Occipital lobe (tissue), 3 donors: ENCODE results near the gene CDKL2. TPM values are rescaled to one million over a fixed set of nuclear protein-coding genes. Genes with fewer than 3 reads are reported as not detected.
"Not testable (repeated sequence)": the region's sequence is repeated elsewhere in the genome, so short reads cannot be mapped to it uniquely, and the experiment has no call there.

Source experiments
- DNase-seq: peaks from one replicate; lab custom pipeline; 2025; lab: John Stamatoyannopoulos, UW
- small RNA-seq: library from RNA; depleted of rRNA; stranded (forward); fragments of <200 nt; gene quantifications from one replicate; pipeline ENCODE3, GENCODE V24; 2014
- total RNA-seq: library from RNA; depleted of rRNA; stranded (reverse); fragments of >200 nt; gene quantifications from one replicate; pipeline ENCODE4 v1.2.3, GENCODE V29; 2014

CDKL2 gene
- total RNA-seq, 1 donor from 2014 or later = 59.4 TPM

GRCh38 chr4:75552452-75552851, 77.9 kb downstream of the CDKL2 start:
- DNase-seq = no peak

DNA sequence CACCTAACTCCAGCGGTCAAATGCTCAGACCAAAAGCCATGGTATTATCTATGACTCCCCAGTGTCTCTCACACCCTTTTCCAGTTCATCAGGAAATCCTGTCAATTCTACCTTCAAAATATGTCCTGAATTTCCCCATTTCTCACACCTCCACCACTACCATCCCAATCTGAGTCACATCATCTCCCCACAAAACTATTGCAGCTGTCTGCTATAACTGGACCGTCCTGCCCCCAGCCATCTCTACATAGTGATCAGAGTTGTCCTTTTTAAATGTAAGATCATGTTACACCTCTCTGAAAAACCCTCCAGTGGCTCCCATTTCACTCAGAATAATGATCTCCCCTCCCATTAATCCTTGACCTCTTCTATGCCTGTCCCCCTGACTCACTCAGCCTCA, 81.3 kb downstream of the CDKL2 start:
- no peak for DNase-seq

GRCh38 chr4:75547647-75548387, 82.5 kb downstream of the CDKL2 start:
- no peak for DNase-seq

- no peak for DNase-seq
These were observed 84.8 kb downstream of the CDKL2 start for GRCh38 chr4:75545526-75545925.

DNA sequence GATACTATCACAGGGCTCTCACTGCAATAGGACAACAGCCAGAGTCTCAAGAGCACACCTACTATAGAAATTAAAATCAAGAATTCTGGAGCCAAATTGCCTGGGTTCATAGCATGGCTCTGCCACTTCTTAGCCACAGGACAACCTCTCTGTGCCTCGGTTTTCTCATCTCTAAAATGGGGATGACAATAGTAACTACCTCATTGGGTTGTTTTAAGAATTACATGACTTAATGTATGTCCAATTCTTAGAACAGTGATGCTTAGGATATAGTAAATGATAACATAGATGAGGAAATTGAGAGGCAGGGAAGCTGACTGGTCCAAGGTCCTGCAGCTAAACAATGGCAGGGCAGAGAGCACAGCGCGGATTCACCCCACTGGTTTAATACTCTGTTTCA, 85.5 kb downstream of the CDKL2 start:
- no peak for DNase-seq

- DNase-seq = not testable (repeated sequence)
These were observed 86.1 kb downstream of the CDKL2 start for GRCh38 chr4:75544220-75544619.

GRCh38 chr4:75542824-75543223, 87.5 kb downstream of the CDKL2 start:
- DNase-seq = no peak

GRCh38 chr4:75537308-75537707, 93.0 kb downstream of the CDKL2 start:
- DNase-seq = not testable (repeated sequence)

- DNase-seq = not testable (repeated sequence)
These were observed 96.4 kb downstream of the CDKL2 start for GRCh38 chr4:75533926-75534325.

- not testable (repeated sequence) for DNase-seq
These were observed 96.9 kb downstream of the CDKL2 start for GRCh38 chr4:75533339-75533887.

GRCh38 chr4:75531536-75532143, 98.7 kb downstream of the CDKL2 start:
- not testable (repeated sequence) for DNase-seq

DNA sequence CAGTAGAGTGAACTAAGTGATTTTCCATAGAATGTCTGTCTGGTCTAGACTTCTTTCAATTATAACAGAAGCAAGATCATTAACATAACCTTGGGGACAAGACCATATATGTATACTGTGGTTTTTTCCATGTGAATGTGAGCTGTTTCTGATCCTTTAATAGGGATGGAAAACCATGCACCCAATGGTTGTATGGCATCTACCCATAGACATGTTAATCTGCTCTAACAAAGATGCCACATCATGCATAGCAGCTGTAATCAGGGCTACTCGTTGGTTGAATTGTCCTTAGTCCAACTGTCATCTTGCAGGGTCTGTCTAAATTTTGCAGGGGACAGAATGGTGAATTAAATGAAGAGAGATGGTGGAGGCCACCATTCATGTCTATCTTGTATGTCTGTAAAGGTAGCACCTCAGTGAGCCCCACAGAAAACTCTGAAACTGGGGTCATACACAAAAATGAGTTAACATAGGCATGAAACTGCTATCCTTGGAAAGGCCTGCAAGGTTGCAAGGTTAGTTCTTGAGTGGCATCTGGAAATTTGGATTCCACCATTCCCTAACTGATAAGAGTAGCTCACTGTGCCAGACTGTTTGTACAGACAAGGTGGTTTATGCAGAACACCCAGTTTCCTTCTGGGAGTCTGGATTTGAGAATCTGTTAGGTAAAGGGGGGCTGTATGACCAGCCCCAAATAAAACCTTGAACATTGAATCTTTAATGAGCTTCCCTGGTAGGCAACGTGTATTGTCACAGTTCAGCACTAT, 99.6 kb downstream of the CDKL2 start:
- no peak for DNase-seq

Small RNAs within 50 kb of the gene (small RNA-seq; reads per million reads assigned to genes)
- not detected for gene RF00019

Other genes starting within 250 kb of the CDKL2 start
- 51.6 TPM for gene RCHY1, start 116.1 kb downstream of the CDKL2 start, total RNA-seq
- 18.6 TPM for gene THAP6, start 116.1 kb downstream of the CDKL2 start, total RNA-seq
- not detected for gene ODAPH, start 74.5 kb downstream of the CDKL2 start, total RNA-seq
- gene G3BP2, start 42.9 kb upstream of the CDKL2 start, total RNA-seq = 395 TPM
- 56.6 TPM for gene USO1, start 94.0 kb upstream of the CDKL2 start, total RNA-seq